GM12878 (cell line): ENCODE data around the gene BSN. TPM values are rescaled to one million over a fixed set of nuclear protein-coding genes. Genes with fewer than 3 reads are reported as not detected.
A peak's percentile ranks its signal among the peaks of the same experiment; 100 is the strongest.

Experiments used
- ATAC-seq: fragments of 200-7000 bp; cut with Tn5 transposase; 3 replicates; pipeline ENCODE4 v1.9.1; 2020; ENCODE audit warnings: mild to moderate bottlenecking, moderate library complexity
- BruUV-seq: library from RNA; stranded (reverse); fragments of 400-500 nt; replicated peaks from 2 replicates; lab custom pipeline; 2021; lab: Mats Ljungman, UMichigan
- CTCF ChIA-PET: fragments of 300-600 bp; sonication (Branson Sonifier 250); formaldehyde crosslinking; extraction: SDS; loops from one replicate; lab custom pipeline; 2021; ENCODE audit warnings: inconsistent platforms; lab: Yijun Ruan, JAX
- POLR2A ChIA-PET: fragments of 350-600 bp; formaldehyde crosslinking; extraction: SDS; loops from one replicate; lab custom pipeline; 2021; ENCODE audit warnings: inconsistent platforms; lab: Charles Lee
- RAD21 ChIA-PET: fragments of 300-600 bp; sonication (Branson Sonifier 250); formaldehyde crosslinking; loops from one replicate; lab custom pipeline; 2023; ENCODE audit warnings: antibody characterized with exemption; ENCODE audit not compliant: unreplicated experiment; lab: Charles Lee
- SMC1A ChIA-PET: fragments of 300-600 bp; sonication (Branson Sonifier 250); formaldehyde crosslinking; loops from one replicate; lab custom pipeline; 2023; ENCODE audit not compliant: unreplicated experiment, uncharacterized antibody; lab: Charles Lee
- DNase-seq: peaks from one replicate; pipeline ENCODE4 v3.0.0-alpha.2; 2011; ENCODE audit warnings: low read depth, low spot score
- FAIRE-seq: peaks from 3 replicates; lab custom pipeline; 2011; peaks lifted over from hg19 to GRCh38; lab: Jason Lieb, UNC
- H2AFZ ChIP-seq: 2 replicates; pipeline ENCODE4 v1.6.0; 2011; ENCODE audit warnings: low read depth, low read length, control low read depth; ENCODE audit not compliant: control insufficient read depth
- H3K27ac ChIP-seq: 2 replicates; pipeline ENCODE4 v1.5.1; 2011; ENCODE audit warnings: control low read depth; ENCODE audit not compliant: control insufficient read depth, insufficient read depth
- H3K27me3 ChIP-seq, 2 experiments: replicated peaks in 1 of 2; 2 replicates each; pipeline versions ENCODE4 v1.6.0 to v1.6.1; 2011; ENCODE audit warnings: low read length in 1 of 2; ENCODE audit not compliant: control insufficient read depth in 2 of 2, insufficient read depth in 2 of 2
- H3K36me3 ChIP-seq, 2 experiments: 2 replicates each; pipeline ENCODE4 v1.5.1; 2011; ENCODE audit warnings: low read length in 1 of 2; ENCODE audit not compliant: control insufficient read depth in 2 of 2, insufficient read depth in 2 of 2
- H3K4me1 ChIP-seq: 2 replicates; pipeline ENCODE4 v1.6.1; 2011; ENCODE audit warnings: mild to moderate bottlenecking, low read length, moderate library complexity, mixed read lengths; ENCODE audit not compliant: control insufficient read depth, insufficient read depth
- H3K4me2 ChIP-seq: 2 replicates; pipeline ENCODE4 v1.6.0; 2011; ENCODE audit warnings: control low read depth; ENCODE audit not compliant: control insufficient read depth, insufficient read depth
- H3K4me3 ChIP-seq: fragments of 200-600 bp; sonication (generic); 2 replicates; pipeline ENCODE4 v1.5.1; 2016
- H3K79me2 ChIP-seq: 2 replicates; pipeline ENCODE4 v1.6.0; 2011; ENCODE audit warnings: low read length; ENCODE audit not compliant: control insufficient read depth, insufficient read depth
- H3K9ac ChIP-seq: 2 replicates; pipeline ENCODE4 v1.8.0; 2011; ENCODE audit warnings: low read length, control low read depth, mixed read lengths; ENCODE audit not compliant: control insufficient read depth, insufficient read depth
- H3K9me3 ChIP-seq: replicated peaks from 3 replicates; pipeline ENCODE4 v1.5.1; 2011; ENCODE audit warnings: mild to moderate bottlenecking, low read length; ENCODE audit not compliant: control insufficient read depth, insufficient read depth
- H4K20me1 ChIP-seq: 2 replicates; pipeline ENCODE4 v1.6.0; 2011; ENCODE audit not compliant: control insufficient read depth, insufficient read depth
- BHLHE40 ChIP-seq, 2 experiments: fragments of 450-650 bp in 1 of 2; IDR thresholded peaks; 2 replicates each; pipeline ENCODE4 v1.6.1; 2011 to 2017; ENCODE audit warnings: low read depth in 2 of 2, borderline replicate concordance in 1 of 2, improper control_type of control experiment in 1 of 2, low read length in 1 of 2, mild to moderate bottlenecking in 1 of 2
- GABPA ChIP-seq: IDR thresholded peaks from 2 replicates; pipeline ENCODE4 v1.6.1; 2014; ENCODE audit warnings: antibody characterized with exemption, low read depth, mild to moderate bottlenecking, inconsistent platforms
- GATAD2B ChIP-seq: fragments of 450-650 bp; conservative IDR thresholded peaks from 2 replicates; pipeline ENCODE4 v1.6.1; 2017; ENCODE audit warnings: low read depth, mild to moderate bottlenecking, moderate library complexity
- KDM1A ChIP-seq: fragments of 200-600 bp; sonication (generic); IDR thresholded peaks from 2 replicates; pipeline ENCODE4 v1.6.1; 2016; ENCODE audit warnings: borderline replicate concordance
- NBN ChIP-seq: fragments of 450-650 bp; IDR thresholded peaks from 2 replicates; pipeline ENCODE4 v1.6.1; 2016
- PAX5 ChIP-seq: IDR thresholded peaks from 2 replicates; pipeline ENCODE4 v1.6.1; 2011; ENCODE audit warnings: low read depth, low read length, borderline replicate concordance
- PBX3 ChIP-seq: IDR thresholded peaks from 2 replicates; pipeline ENCODE4 v1.6.1; 2011; ENCODE audit warnings: mild to moderate bottlenecking, low read depth, low read length, moderate library complexity; ENCODE audit not compliant: insufficient replicate concordance
- PML ChIP-seq: IDR thresholded peaks from 2 replicates; pipeline ENCODE4 v1.6.1; 2012; ENCODE audit warnings: low read length, inconsistent platforms
- RB1 ChIP-seq: fragments of 450-650 bp; formaldehyde crosslinking; IDR thresholded peaks from 2 replicates; pipeline ENCODE4 v1.6.1; 2017; ENCODE audit warnings: mild to moderate bottlenecking, borderline replicate concordance
- RBBP5 ChIP-seq: fragments of 200-600 bp; sonication (generic); conservative IDR thresholded peaks from 2 replicates; pipeline ENCODE4 v1.6.1; 2016
- REST ChIP-seq: IDR thresholded peaks from 2 replicates; pipeline ENCODE4 v1.6.1; 2012; ENCODE audit warnings: mild to moderate bottlenecking, low read depth, low read length
- TBL1XR1 ChIP-seq: IDR thresholded peaks from 2 replicates; pipeline ENCODE4 v1.6.1; 2012; ENCODE audit warnings: low read depth, low read length, improper control_type of control experiment
- ZNF24 ChIP-seq: fragments of 450-650 bp; IDR thresholded peaks from 2 replicates; pipeline ENCODE4 v1.6.1; 2017; ENCODE audit warnings: antibody characterized with exemption, mild to moderate bottlenecking
- in situ Hi-C: fragments of 300-500 bp; cut with MboI; formaldehyde crosslinking; loops from 9 replicates; pipeline ENCODE4 v1.14.3; 2018; ENCODE audit warnings: mixed read lengths
- intact Hi-C: fragments of 100-400 bp; cut with micrococcal nuclease; formaldehyde crosslinking; loops from one replicate; pipeline ENCODE4 v1.14.2; 2022; ENCODE audit not compliant: unreplicated experiment
- polyA plus RNA-seq, 11 experiments: library from polyadenylated mRNA; depleted of rRNA in 4 of 11; unstranded in 6 of 11; stranded (reverse) in 5 of 11; fragments of >200 nt; fragmentation: Nextera tagmentation in 4 of 11; fragmentation: Illumina TruSeq in 1 of 11; extraction: Ambion mirVana in 4 of 11; extraction: Trizol in 1 of 11; gene quantifications; 1 replicate in 1 of 11; 2 replicates in 10 of 11; pipeline versions ENCODE4 v1.2.1 to v1.2.3, GENCODE V29; 2011 to 2016; ENCODE audit warnings: inconsistent platforms in 2 of 11, missing spikeins in 2 of 11, low read depth in 1 of 11
- total RNA-seq, 4 experiments: library from RNA; depleted of rRNA in 3 of 4; stranded (reverse); fragments of >200 nt in 3 of 4; fragmentation: Illumina TruSeq in 1 of 4; extraction: Trizol in 1 of 4; gene quantifications; 2 replicates each; pipeline versions ENCODE4 v1.2.1 to v1.2.3, GENCODE V29; 2013 to 2021
- TF ChIP-seq, protein P1 (sequence below): fragments of 450-650 bp; IDR thresholded peaks from 2 replicates; pipeline ENCODE4 v1.6.1; 2017; ENCODE audit warnings: borderline replicate concordance

The BSN gene
- total and polyA plus RNA-seq, 10 of the 15 experiments (the other 5 are each of a cell fraction or from before 2014, with no cell fraction given), result under 0.01 to 0.19 (median 0.05) TPM; not detected in 1

DNA sequence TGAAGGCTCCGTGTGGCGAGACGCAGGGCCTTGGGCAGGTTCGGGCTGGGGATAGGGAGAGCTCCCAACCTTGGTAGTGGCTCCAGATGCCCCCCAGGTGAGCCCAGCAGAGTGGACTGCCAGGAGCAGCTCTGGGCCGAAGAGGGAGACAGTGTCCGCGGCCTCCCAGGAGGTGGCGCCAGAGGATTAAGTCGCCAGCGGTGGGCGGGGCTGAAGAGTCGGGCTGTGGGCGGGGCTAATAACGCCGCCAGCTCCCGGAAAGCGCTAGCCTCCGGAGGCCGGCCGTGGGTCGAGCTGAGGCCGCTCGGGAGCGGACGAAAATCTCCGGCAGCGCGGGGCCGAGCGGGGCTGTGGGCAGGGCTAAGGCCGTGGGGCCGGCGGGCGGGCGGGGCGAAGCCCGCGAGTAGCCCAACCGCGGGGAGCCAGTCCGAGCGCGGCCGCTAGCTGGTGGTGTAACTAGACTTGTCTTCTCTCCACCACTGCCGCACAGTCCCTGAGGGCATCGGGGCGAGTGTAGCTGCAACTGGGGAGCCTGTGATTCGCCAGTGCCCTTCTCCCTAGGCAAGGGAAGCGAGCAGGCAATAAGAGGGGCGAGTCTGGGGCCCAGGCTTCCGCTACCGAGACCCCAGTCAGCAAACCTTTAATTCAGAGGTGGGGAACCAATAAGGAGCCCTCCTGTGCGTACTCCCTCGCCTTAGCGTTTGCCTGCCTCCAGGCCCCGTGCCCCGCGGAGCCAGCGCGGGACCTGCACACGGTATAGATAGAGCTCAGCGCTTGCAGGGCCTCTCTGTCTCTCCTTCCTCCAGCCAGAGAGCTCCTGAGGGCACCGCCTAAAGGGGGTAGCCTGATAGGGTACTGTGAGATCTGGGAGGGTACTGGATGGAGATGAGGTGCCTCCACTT is 14.4 kb upstream of the BSN start (continued):
- TF ChIP-seq ZNF24 (no peak), BHLHE40 (IDR thresholded peaks at IDR 0.05; ENCODE audit: borderline replicate concordance in 1 of 2, low read depth in 2 of 2, low read length in 1 of 2) (peak in 1 of 2 experiments; percentile 23; a peak in 2 of 4 replicates), PAX5 (no peak), KDM1A (no peak), RBBP5 (no peak), RB1 (no peak), REST (no peak), GATAD2B (peak; percentile 54; the same call in 1 of the 2 replicates)

DNA sequence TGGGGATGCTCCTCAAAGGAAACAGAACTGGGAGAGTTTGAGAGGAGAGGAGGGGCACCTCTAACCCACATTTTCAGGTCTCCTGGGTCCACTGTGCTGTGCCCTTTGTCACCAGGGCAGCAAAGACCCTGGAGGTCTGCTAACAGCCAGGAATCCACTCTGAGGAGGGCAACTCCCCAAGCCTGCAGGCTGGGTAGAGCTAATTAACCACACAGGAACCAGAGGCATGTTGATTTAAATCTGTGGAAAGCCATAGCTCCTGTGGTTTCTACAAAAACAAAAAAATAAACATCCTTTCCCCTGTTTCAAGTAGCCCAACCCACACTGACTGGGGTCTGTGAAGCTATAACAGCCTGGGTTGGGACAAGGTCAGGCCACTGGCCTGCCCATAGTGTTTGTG is 2.2 kb upstream of the BSN start:
- Histone ChIP-seq H4K20me1 (no peaks in the 10 kb centered on the region), H3K27me3 (peaks cover 4 to 12% of the 10 kb centered on the region in 2 experiments), H3K9ac (no peak overlapping the region), H2AFZ (no peak overlapping the region), H3K36me3 (no peaks in the 10 kb centered on the region), H3K9me3 (no peaks in the 10 kb centered on the region), H3K27ac (no peak overlapping the region), H3K4me1 (peaks cover 5% of the 10 kb centered on the region), H3K79me2 (no peaks in the 10 kb centered on the region), H3K4me3 (no peak overlapping the region), H3K4me2 (no peak overlapping the region)
- POLR2A ChIA-PET, result no interaction called here
- in situ Hi-C loops, result no loop called here
- FAIRE-seq (no peak), DNase-seq (no peak), ATAC-seq (no peak)
- CTCF ChIA-PET, result interaction anchor here (2.2 to 2.4 kb wide), 2 partner anchors 12 to 120 kb away, joined by 6 to 8 read pairs; no protein-coding TSS in a partner anchor
- BruUV-seq, result no TSS peak
- intact Hi-C loops, result no loop called here
- RAD21 ChIA-PET, result interaction anchor here (1.6 kb wide), 1 partner anchor 12 kb away, joined by 4 read pairs; no protein-coding TSS in a partner anchor
- SMC1A ChIA-PET, result interaction anchor here (1.1 to 1.7 kb wide), 2 partner anchors 12 to 121 kb away, joined by 3 to 4 read pairs; no protein-coding TSS in a partner anchor
- TF ChIP-seq PBX3 (no peak), TBL1XR1 (no peak), NBN (no peak), GABPA (no peak), PML (no peak)
- TF ChIP-seq, protein P1, sequence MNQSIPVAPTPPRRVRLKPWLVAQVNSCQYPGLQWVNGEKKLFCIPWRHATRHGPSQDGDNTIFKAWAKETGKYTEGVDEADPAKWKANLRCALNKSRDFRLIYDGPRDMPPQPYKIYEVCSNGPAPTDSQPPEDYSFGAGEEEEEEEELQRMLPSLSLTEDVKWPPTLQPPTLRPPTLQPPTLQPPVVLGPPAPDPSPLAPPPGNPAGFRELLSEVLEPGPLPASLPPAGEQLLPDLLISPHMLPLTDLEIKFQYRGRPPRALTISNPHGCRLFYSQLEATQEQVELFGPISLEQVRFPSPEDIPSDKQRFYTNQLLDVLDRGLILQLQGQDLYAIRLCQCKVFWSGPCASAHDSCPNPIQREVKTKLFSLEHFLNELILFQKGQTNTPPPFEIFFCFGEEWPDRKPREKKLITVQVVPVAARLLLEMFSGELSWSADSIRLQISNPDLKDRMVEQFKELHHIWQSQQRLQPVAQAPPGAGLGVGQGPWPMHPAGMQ, result no peak
